Spleen (tissue), 11 donors: ENCODE data around the gene FAM20C. TPM values are rescaled to one million over a fixed set of nuclear protein-coding genes. Genes with fewer than 3 reads are reported as not detected.

Experiments used
- DNase-seq: peaks from one replicate; pipeline ENCODE4 v3.0.0-alpha.2; 2020
- H3K27ac ChIP-seq, 8 donors: fragments of 200-600 bp; sonication (generic) in 7 of 8; 1 replicate in 4 of 8; 2 replicates in 4 of 8; pipeline versions ENCODE4 v1.5.0 to v1.8.0; 2016 to 2021; ENCODE audit warnings: inconsistent platforms in 4 of 8, mild to moderate bottlenecking in 4 of 8, moderate library complexity in 1 of 8
- H3K27me3 ChIP-seq, 7 donors: fragments of 200-600 bp; sonication (generic) in 6 of 7; replicated peaks in 1 of 7; 1 replicate in 4 of 7; 2 replicates in 3 of 7; pipeline versions ENCODE4 v1.5.0 to v1.8.0; 2016 to 2021; ENCODE audit warnings: inconsistent platforms in 3 of 7, mild to moderate bottlenecking in 1 of 7
- H3K36me3 ChIP-seq, 6 donors: fragments of 200-600 bp; sonication (generic) in 5 of 6; 1 replicate in 4 of 6; 2 replicates in 2 of 6; pipeline versions ENCODE4 v1.5.0 to v1.8.0; 2016 to 2021; ENCODE audit warnings: inconsistent platforms in 2 of 6
- H3K4me1 ChIP-seq, 6 donors: fragments of 200-600 bp; sonication (generic) in 5 of 6; 1 replicate in 3 of 6; 2 replicates in 3 of 6; pipeline versions ENCODE4 v1.5.0 to v1.8.0; 2016 to 2021; ENCODE audit warnings: inconsistent platforms in 3 of 6
- H3K4me3 ChIP-seq, 8 donors: fragments of 200-600 bp; sonication (generic) in 7 of 8; 1 replicate in 4 of 8; 2 replicates in 4 of 8; pipeline versions ENCODE4 v1.5.0 to v1.8.0; 2016 to 2021; ENCODE audit warnings: inconsistent platforms in 4 of 8, mild to moderate bottlenecking in 4 of 8, moderate library complexity in 2 of 8
- H3K9me3 ChIP-seq, 8 donors: fragments of 200-600 bp; sonication (generic) in 7 of 8; 1 replicate in 4 of 8; 2 replicates in 4 of 8; pipeline versions ENCODE4 v1.5.0 to v1.8.0; 2016 to 2021; ENCODE audit warnings: inconsistent platforms in 4 of 8
- CTCF ChIP-seq, 11 experiments: fragments of 200-600 bp in 7 of 11; fragments of 450-650 bp in 4 of 11; sonication (generic) in 4 of 11; IDR thresholded peaks in 8 of 11; conservative IDR thresholded peaks in 3 of 11; 1 replicate in 7 of 11; 2 replicates in 4 of 11; pipeline versions ENCODE4 v1.4.0 to v1.8.0; 2016 to 2021; ENCODE audit warnings: antibody characterized with exemption in 11 of 11, inconsistent platforms in 4 of 11, mild to moderate bottlenecking in 1 of 11
- POLR2A ChIP-seq, 3 donors: fragments of 450-650 bp; IDR thresholded peaks; one replicate each; pipeline ENCODE4 v1.5.1; 2017; ENCODE audit warnings: antibody characterized with exemption in 3 of 3, mild to moderate bottlenecking in 1 of 3
- POLR2AphosphoS5 ChIP-seq, 3 donors: sonication (generic); formaldehyde crosslinking; IDR thresholded peaks; one replicate each; pipeline ENCODE4 v1.5.1; 2017; ENCODE audit warnings: antibody characterized with exemption in 3 of 3
- WGBS, 5 donors: extraction: QIAGEN DNeasy Blood & Tissue Kit in 3 of 5; methylation state at CpG; one replicate each; pipeline versions ENCODE4 v1.1.5 to v1.1.7; 2013 to 2018; 5-methylcytosine and 5-hydroxymethylcytosine counted together
- intact Hi-C: fragments of 100-400 bp; cut with DNase I; formaldehyde crosslinking; loops from one replicate; pipeline ENCODE4 v1.15.0; 2023; ENCODE audit warnings: low total_unique reads
- polyA plus RNA-seq, 3 donors: library from polyadenylated mRNA; stranded (reverse); fragments of 200-250 nt; gene quantifications; one replicate each; pipeline ENCODE4 v1.2.1, GENCODE V29; 2013
- total RNA-seq, 7 donors: library from RNA; depleted of rRNA in 3 of 7; stranded (reverse); fragments of >200 nt in 3 of 7; fragmentation: NEBNext Ultra II Directional in 4 of 7; extraction: Animal tissue kit (Norgen Biotek cat#: 25700) in 4 of 7; gene quantifications; one replicate each; pipeline versions ENCODE4 v1.1.0 to v1.2.1, GENCODE V29; 2016 to 2021
- donor health status: healthy with polysubstance abuse.
- donor health status: DM: no; HTN: no; CAD: no; lungs with moderate emphysema.
- donor health status: DM: no; HTN: no; CAD: no.
- donor health status: Bipolar disorder and iron deficiency.
- donor health status: healthy.
- donor health status: DM: no; HTN: no; CAD: no.
- donor health status: DM: yes; HTN: yes; CAD: no.

Gene FAM20C
- total and polyA plus RNA-seq, 10 donors = 6.9 to 27.3 (median 14.6) TPM

GRCh38 chr7:221978-222715 is 29.8 kb downstream of the FAM20C start:
- H3K27me3 ChIP-seq = peaks cover 0 to 17% (median 0%) of the 10 kb centered on the region in 7 donors
- H3K9me3 ChIP-seq = no peaks in the 10 kb centered on the region
- no peak for DNase-seq
- no peak overlapping the region for H3K27ac ChIP-seq
- TF ChIP-seq POLR2AphosphoS5 (IDR thresholded peaks at IDR 0.05) = no peak
- TF ChIP-seq POLR2A (IDR thresholded peaks at IDR 0.05) = no peak
- TF ChIP-seq CTCF (IDR thresholded peaks at IDR 0.05 in 8 of 11, conservative IDR thresholded peaks at IDR 0.05 in 3 of 11) = no peak
- intact Hi-C loops = no loop called here
- peaks cover 0 to 7% (median 0%) of the 10 kb centered on the region in 6 donors for H3K36me3 ChIP-seq
- 69 to 81% (median 78%) methylated on average over 8 to 15 of the region's 15 CpGs for WGBS, 5 donors
- no peak overlapping the region for H3K4me3 ChIP-seq
- peaks cover 0 to 11% (median 0%) of the 10 kb centered on the region in 6 donors for H3K4me1 ChIP-seq

DNA sequence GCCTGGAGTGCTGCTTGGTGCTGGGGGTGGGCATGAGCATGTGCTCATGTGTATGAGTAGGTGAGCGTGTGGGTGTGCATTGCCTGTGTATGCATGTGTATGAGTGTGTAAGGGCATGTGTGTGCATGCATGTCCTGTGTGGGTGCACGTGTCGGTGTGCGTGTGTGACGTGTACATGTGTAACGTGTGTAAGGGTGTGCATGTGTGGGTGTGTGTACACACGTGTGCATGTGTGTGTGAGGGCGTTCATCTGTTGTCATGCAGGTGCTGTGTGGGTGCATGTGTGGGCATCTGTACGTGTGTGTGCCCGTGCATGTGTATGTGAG is 30.3 kb downstream of the FAM20C start:
- H3K27ac ChIP-seq = no peak overlapping the region
- peaks cover 0 to 11% (median 0%) of the 10 kb centered on the region in 6 donors for H3K4me1 ChIP-seq
- peaks cover 0 to 7% (median 0%) of the 10 kb centered on the region in 6 donors for H3K36me3 ChIP-seq
- no peaks in the 10 kb centered on the region for H3K9me3 ChIP-seq
- WGBS, 5 donors = 80 to 94% (median 84%) methylated on average over 10 of the region's 10 CpGs
- no peak overlapping the region for H3K4me3 ChIP-seq
- DNase-seq = no peak
- intact Hi-C loops = no loop called here
- peaks cover 0 to 17% (median 0%) of the 10 kb centered on the region in 7 donors for H3K27me3 ChIP-seq
- TF ChIP-seq POLR2A (IDR thresholded peaks at IDR 0.05) = no peak
- TF ChIP-seq POLR2AphosphoS5 (IDR thresholded peaks at IDR 0.05) = no peak
- no peak for TF ChIP-seq CTCF (IDR thresholded peaks at IDR 0.05 in 8 of 11, conservative IDR thresholded peaks at IDR 0.05 in 3 of 11)

DNA sequence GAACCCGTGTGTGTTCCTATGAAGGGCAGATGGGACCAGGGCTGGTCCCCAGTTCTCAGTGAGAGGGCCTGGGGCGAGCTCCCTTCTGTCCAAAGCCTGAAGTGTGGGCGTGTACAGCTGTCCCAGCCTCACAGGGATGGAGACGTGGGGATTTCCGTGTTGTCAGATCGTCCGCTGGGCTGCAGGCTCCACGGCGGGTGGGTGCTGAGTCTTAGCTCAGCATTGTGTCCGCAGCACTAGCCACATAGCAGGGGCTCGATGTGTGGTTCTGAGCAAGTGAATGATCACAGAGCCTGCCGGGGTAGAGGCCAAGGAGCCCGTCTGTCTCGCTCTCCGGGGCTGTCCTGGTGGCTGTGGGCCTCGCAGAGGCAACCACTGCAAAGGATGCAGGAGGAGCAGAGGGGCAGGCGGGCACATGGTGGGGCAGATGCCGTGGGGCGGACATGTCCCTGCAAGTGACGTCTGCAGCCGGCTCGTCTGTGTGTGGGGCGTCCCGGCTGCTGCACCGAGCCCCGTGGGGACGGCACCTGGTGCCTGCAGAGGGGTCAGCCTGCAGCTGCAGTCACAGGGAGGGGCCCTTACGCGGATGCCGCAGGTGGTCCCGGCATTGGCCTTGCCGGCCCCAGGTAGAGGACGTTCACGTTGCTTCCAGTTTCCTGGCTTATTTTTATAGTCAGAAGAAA is 30.9 kb downstream of the FAM20C start:
- DNase-seq = no peak
- H3K36me3 ChIP-seq = peaks cover 0 to 4% (median 0%) of the 10 kb centered on the region in 6 donors
- H3K4me3 ChIP-seq = no peak overlapping the region
- 84 to 90% (median 86%) methylated on average over 26 to 34 of the region's 34 CpGs for WGBS, 5 donors
- H3K9me3 ChIP-seq = no peaks in the 10 kb centered on the region
- peaks cover 0 to 17% (median 0%) of the 10 kb centered on the region in 7 donors for H3K27me3 ChIP-seq
- H3K27ac ChIP-seq = no peak overlapping the region
- intact Hi-C loops = no loop called here
- H3K4me1 ChIP-seq = peaks cover 0 to 11% (median 0%) of the 10 kb centered on the region in 6 donors
- TF ChIP-seq CTCF (IDR thresholded peaks at IDR 0.05 in 8 of 11, conservative IDR thresholded peaks at IDR 0.05 in 3 of 11) (no peak), POLR2AphosphoS5 (IDR thresholded peaks at IDR 0.05) (no peak), POLR2A (IDR thresholded peaks at IDR 0.05) (no peak)

DNA sequence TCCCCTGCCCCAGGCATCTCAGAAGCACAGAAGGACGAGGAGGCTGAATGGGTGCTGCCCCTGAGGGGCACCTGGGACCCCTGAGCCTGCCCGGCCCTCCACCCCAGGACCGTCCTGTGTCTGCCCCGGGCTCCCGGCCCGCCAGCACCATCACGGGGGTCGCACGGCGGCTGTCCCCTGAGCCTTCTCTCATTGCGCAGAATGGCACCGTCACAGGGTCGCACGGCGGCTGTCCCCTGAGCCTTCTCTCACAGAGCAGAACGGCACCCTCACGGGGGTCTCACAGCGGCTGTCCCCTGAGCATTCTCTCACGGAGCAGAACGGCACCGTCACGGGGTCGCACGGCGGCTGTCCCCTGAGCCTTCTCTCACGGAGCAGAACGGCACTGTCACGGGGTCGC is 31.5 kb downstream of the FAM20C start:
- peaks cover 0 to 17% (median 0%) of the 10 kb centered on the region in 7 donors for H3K27me3 ChIP-seq
- H3K4me3 ChIP-seq = no peak overlapping the region
- intact Hi-C loops = no loop called here
- WGBS, 5 donors = 86 to 95% (median 88%) methylated on average over 25 to 29 of the region's 29 CpGs
- TF ChIP-seq POLR2AphosphoS5 (IDR thresholded peaks at IDR 0.05) = no peak
- no peak for TF ChIP-seq CTCF (IDR thresholded peaks at IDR 0.05 in 8 of 11, conservative IDR thresholded peaks at IDR 0.05 in 3 of 11)
- TF ChIP-seq POLR2A (IDR thresholded peaks at IDR 0.05) = no peak
- no peak for DNase-seq
- no peak overlapping the region for H3K27ac ChIP-seq
- H3K36me3 ChIP-seq = no peaks in the 10 kb centered on the region
- H3K9me3 ChIP-seq = no peaks in the 10 kb centered on the region
- peaks cover 0 to 11% (median 0%) of the 10 kb centered on the region in 6 donors for H3K4me1 ChIP-seq
